SH-SY5Y (cell line): ENCODE results near the gene CREB3.

ENCODE experiments used
- GATA2 ChIP-seq: IDR thresholded peaks from 2 replicates; pipeline ENCODE4 v1.6.1; 2011; ENCODE audit warnings: mild to moderate bottlenecking, low read depth, low read length
- GATA3 ChIP-seq: IDR thresholded peaks from 2 replicates; pipeline ENCODE4 v1.6.1; 2011; ENCODE audit warnings: low read depth, mild to moderate bottlenecking, low read length, moderate library complexity

GRCh38 chr9:35755071-35755470, 22.6 kb downstream of the CREB3 start:
- no peak for TF ChIP-seq GATA3
- no peak for TF ChIP-seq GATA2
